ENCODE data around the gene TMED9. TPM values are rescaled to one million over a fixed set of nuclear protein-coding genes. Genes with fewer than 3 reads are reported as not detected.
"Not testable (repeated sequence)": the region's sequence is repeated elsewhere in the genome, so short reads cannot be mapped to it uniquely, and the experiment has no call there.

The TMED9 gene
- total RNA-seq, 1 donor from 2014 or later = 61.0 TPM

DNA sequence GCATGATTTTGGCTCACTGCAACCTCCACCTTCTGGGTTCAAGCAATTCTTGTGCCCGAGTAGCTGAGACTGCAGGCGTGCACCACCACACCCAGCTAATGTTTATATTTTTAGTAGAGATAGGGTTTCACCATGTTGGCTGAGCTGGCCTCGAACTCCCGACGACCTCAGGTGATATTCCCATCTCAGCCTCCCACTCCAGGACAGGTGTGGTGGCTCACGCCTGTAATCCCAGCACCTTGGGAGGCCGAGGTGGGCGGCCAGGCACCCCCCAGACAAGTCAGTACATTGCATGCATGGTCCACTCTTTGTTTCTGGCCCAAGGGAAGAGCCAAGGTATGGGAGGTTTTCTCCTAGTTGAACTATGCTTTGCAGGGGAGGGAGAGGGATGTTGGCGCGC lies 32.2 kb downstream of the TMED9 start:
- not testable (repeated sequence) for DNase-seq

DNA sequence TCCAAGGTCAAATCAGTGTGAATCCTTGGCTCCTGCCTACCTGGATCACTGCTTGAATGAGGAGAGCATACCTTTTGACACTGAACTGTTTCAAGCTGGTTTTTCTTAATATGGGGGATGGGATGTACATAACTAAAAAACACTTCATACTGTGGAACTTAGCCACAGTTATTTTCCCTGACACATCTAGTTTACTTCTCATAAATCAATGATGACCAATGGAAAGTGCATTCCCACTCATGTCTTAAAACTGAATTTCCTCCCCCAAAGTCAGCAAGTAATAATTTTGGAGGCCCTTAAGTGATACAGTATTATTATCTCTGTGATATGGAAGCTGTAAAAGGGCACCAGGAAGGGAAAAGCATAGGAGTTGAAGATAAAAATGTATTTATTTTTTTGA lies 38.2 kb downstream of the TMED9 start:
- intact Hi-C loops (cut with DNase I); ATAC-seq (ENCODE audit: poor library complexity); DNase-seq: not testable (repeated sequence)

More for the DNA sequence above, 32.2 kb downstream of the TMED9 start:
- ATAC-seq (ENCODE audit: poor library complexity); intact Hi-C loops (cut with DNase I): not testable (repeated sequence)

DNA sequence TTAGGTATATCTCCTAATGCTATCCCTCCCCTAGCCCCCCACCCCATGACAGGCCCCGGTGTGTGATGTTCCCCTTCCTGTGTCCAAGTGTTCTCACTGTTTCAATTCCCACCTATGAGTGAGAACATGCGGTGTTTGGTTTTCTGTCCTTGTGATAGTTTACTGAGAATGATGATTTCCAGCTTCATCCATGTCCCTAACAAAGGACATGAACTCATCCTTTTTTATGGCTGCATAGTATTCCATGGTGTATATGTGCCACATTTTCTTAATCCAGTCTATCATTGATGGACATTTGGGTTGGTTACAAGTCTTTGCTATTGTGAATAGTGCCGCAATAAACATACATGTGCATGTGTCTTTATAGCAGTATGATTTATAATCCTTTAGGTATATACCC lies 42.9 kb downstream of the TMED9 start:
- ATAC-seq (ENCODE audit: poor library complexity); DNase-seq; intact Hi-C loops (cut with DNase I): not testable (repeated sequence)

DNA sequence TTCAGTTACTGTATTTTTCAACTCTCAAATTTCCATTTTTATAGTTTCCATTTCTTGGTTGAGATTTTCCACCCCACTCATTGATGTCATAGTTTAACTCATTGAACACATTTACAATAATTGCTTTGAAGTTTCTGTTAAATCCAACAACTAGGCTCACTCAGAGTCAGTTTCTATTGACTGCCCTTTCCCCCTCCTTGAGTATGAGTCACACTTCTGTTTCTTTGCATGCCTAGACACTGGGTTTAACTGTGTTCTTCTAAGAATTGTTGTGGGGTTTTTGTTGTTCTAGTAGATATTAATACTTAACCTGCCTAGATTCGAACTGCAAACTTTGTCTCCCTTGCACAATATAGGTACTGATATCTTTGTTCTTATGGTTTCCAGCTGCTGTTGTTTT lies 53.5 kb downstream of the TMED9 start:
- ATAC-seq (ENCODE audit: poor library complexity); intact Hi-C loops (cut with DNase I); DNase-seq: not testable (repeated sequence)

Other genes with a start within 250 kb of the TMED9 start
- gene LMAN2, start 240.5 kb upstream of the TMED9 start, total RNA-seq = 56.8 TPM
- 2.4 TPM for gene RGS14, start 234.3 kb upstream of the TMED9 start, total RNA-seq
- gene SLC34A1, start 207.8 kb upstream of the TMED9 start, total RNA-seq = not detected
- not detected for gene PFN3, start 191.5 kb upstream of the TMED9 start, total RNA-seq
- gene F12, start 182.6 kb upstream of the TMED9 start, total RNA-seq = not detected
- gene GRK6, start 165.5 kb upstream of the TMED9 start, total RNA-seq = 16.0 TPM
- gene PRR7, start 145.4 kb upstream of the TMED9 start, total RNA-seq = 0.59 TPM
- gene DBN1, start 118.6 kb upstream of the TMED9 start, total RNA-seq = 24.2 TPM
- 37.0 TPM for gene PDLIM7, start 94.6 kb upstream of the TMED9 start, total RNA-seq
- gene DOK3, start 82.4 kb upstream of the TMED9 start, total RNA-seq = 4.2 TPM
- 22.6 TPM for gene DDX41, start 75.2 kb upstream of the TMED9 start, total RNA-seq
- gene FAM193B, start 37.6 kb upstream of the TMED9 start, total RNA-seq = 23.2 TPM
- gene B4GALT7, start 7.9 kb downstream of the TMED9 start, total RNA-seq = 12.9 TPM
- 0.56 TPM for gene FAM153A, start 190.7 kb downstream of the TMED9 start, total RNA-seq

Measured in Right ventricle myocardium superior (tissue), 1 donor.